NCI-H2029 treated with DMSO at 0.1 percent for 48 hours (cell line): ENCODE measurements around the gene STK32A.
A peak's percentile ranks its signal among the peaks of the same experiment; 100 is the strongest.

Experiments
- DNase-seq: peaks from one replicate; lab custom pipeline; 2025; lab: John Stamatoyannopoulos, UW

Gene STK32A

GRCh38 chr5:147391781-147392180 is 157.0 kb downstream of the STK32A start:
- peak; percentile 14 for DNase-seq

- no peak for DNase-seq
Observed at GRCh38 chr5:147393874-147394672, 159.2 kb downstream of the STK32A start.

GRCh38 chr5:147396070-147396823 is 161.4 kb downstream of the STK32A start:
- DNase-seq: no peak

- DNase-seq: no peak
Observed at GRCh38 chr5:147397616-147398015, 162.8 kb downstream of the STK32A start.

GRCh38 chr5:147398860-147399259 is 164.0 kb downstream of the STK32A start:
- DNase-seq: no peak

GRCh38 chr5:147400126-147400809 is 165.4 kb downstream of the STK32A start:
- no peak for DNase-seq

- no peak for DNase-seq
Observed at GRCh38 chr5:147400881-147401280, 166.1 kb downstream of the STK32A start.

- no peak for DNase-seq
Observed at GRCh38 chr5:147403651-147404640, 169.1 kb downstream of the STK32A start.

- DNase-seq: no peak
Observed at GRCh38 chr5:147404706-147405105, 169.9 kb downstream of the STK32A start.

GRCh38 chr5:147406636-147407035 is 171.8 kb downstream of the STK32A start:
- no peak for DNase-seq

GRCh38 chr5:147407094-147407681 is 172.4 kb downstream of the STK32A start:
- DNase-seq: no peak

GRCh38 chr5:147408980-147409379 is 174.2 kb downstream of the STK32A start:
- no peak for DNase-seq

- DNase-seq: no peak
Observed at GRCh38 chr5:147410496-147411358, 175.9 kb downstream of the STK32A start.

GRCh38 chr5:147411359-147412319 is 176.8 kb downstream of the STK32A start:
- no peak for DNase-seq

GRCh38 chr5:147412561-147412960 is 177.7 kb downstream of the STK32A start:
- no peak for DNase-seq

- DNase-seq: no peak
Observed at GRCh38 chr5:147413266-147413665, 178.4 kb downstream of the STK32A start.

GRCh38 chr5:147415651-147416050 is 180.8 kb downstream of the STK32A start:
- DNase-seq: no peak

- DNase-seq: peak; percentile 69
Observed at GRCh38 chr5:147417135-147417813, 182.4 kb downstream of the STK32A start.
